GM19438 (cell line): ENCODE measurements around the gene GJC3.
"Not testable (repeated sequence)": the region's sequence is repeated elsewhere in the genome, so short reads cannot be mapped to it uniquely, and the experiment has no call there.

Source experiments
- ATAC-seq: cut with Tn5 transposase; IDR thresholded peaks from one replicate; pipeline ENCODE4 v1.9.1; 2021; ENCODE audit warnings: low read depth; ENCODE audit not compliant: unreplicated experiment

GJC3 gene

GRCh38 chr7:99928994-99929729 is at the start of gene GJC3:
Gene GJC3, minus strand, starts transcription at chr7:99929620. Its CDS starts 0 bp downstream, at chr7:99929620.
- ATAC-seq: no peak

GRCh38 chr7:99976626-99977025 is 47.2 kb upstream of the GJC3 start:
- ATAC-seq: no peak

- ATAC-seq: no peak
Measured at GRCh38 chr7:99975782-99976521, 46.5 kb upstream of the GJC3 start, which contains the start of gene AZGP1. Gene AZGP1, minus strand, starts transcription at chr7:99976031. Its CDS starts 11 bp downstream, at chr7:99976020.

- no peak for ATAC-seq
Measured at GRCh38 chr7:99974681-99975080, 45.3 kb upstream of the GJC3 start.

GRCh38 chr7:99973817-99974216 is 44.4 kb upstream of the GJC3 start:
- not testable (repeated sequence) for ATAC-seq

GRCh38 chr7:99971242-99971641 is 41.8 kb upstream of the GJC3 start:
- ATAC-seq: no peak

GRCh38 chr7:99969813-99970212 is 40.4 kb upstream of the GJC3 start:
- not testable (repeated sequence) for ATAC-seq

GRCh38 chr7:99969298-99969697 is 39.9 kb upstream of the GJC3 start:
- ATAC-seq: no peak

- no peak for ATAC-seq
Measured at GRCh38 chr7:99958564-99959227, 29.3 kb upstream of the GJC3 start.

- ATAC-seq: no peak
Measured at GRCh38 chr7:99955247-99955646, 25.8 kb upstream of the GJC3 start.

- ATAC-seq: not testable (repeated sequence)
Measured at GRCh38 chr7:99954643-99955042, 25.2 kb upstream of the GJC3 start.

GRCh38 chr7:99953649-99954048 is 24.2 kb upstream of the GJC3 start:
- ATAC-seq: no peak

- ATAC-seq: not testable (repeated sequence)
Measured at GRCh38 chr7:99952649-99953048, 23.2 kb upstream of the GJC3 start.

- ATAC-seq: not testable (repeated sequence)
Measured at GRCh38 chr7:99950819-99951218, 21.4 kb upstream of the GJC3 start.

GRCh38 chr7:99949645-99950228 is 20.3 kb upstream of the GJC3 start:
- no peak for ATAC-seq

- no peak for ATAC-seq
Measured at GRCh38 chr7:99947608-99948007, 18.2 kb upstream of the GJC3 start.

- no peak for ATAC-seq
Measured at GRCh38 chr7:99944497-99945070, 15.2 kb upstream of the GJC3 start.

- ATAC-seq: no peak
Measured at GRCh38 chr7:99943641-99944496, 14.4 kb upstream of the GJC3 start.

GRCh38 chr7:99938296-99938695 is 8.9 kb upstream of the GJC3 start:
- no peak for ATAC-seq

GRCh38 chr7:99935009-99935408 is 5.6 kb upstream of the GJC3 start:
- not testable (repeated sequence) for ATAC-seq
